WTC11 (cell line): Measurements from ENCODE around the gene CERS2. TPM values are rescaled to one million over a fixed set of nuclear protein-coding genes. Genes with fewer than 3 reads are reported as not detected.

Source experiments
- ATAC-seq: fragments of 200-7000 bp; cut with Tn5 transposase; 2 replicates; pipeline ENCODE4 v1.10.0; 2021; ENCODE audit warnings: mild to moderate bottlenecking, moderate library complexity
- CTCF ChIA-PET: fragments of 300-600 bp; sonication (Branson Sonifier 250); formaldehyde crosslinking; loops from one replicate; lab custom pipeline; 2021; ENCODE audit warnings: antibody characterized with exemption; lab: Charles Lee
- POLR2A ChIA-PET: fragments of 350-600 bp; sonication (Branson Sonifier 250); formaldehyde crosslinking; loops from one replicate; lab custom pipeline; 2021; ENCODE audit warnings: antibody characterized with exemption; lab: Charles Lee
- DNase-seq: peaks from one replicate; pipeline ENCODE4 v3.0.0; 2021; ENCODE audit warnings: low spot score
- H3K27ac Mint-ChIP-seq: 2 replicates; pipeline ENCODE4 v1.8.0; 2021; ENCODE audit warnings: mixed read lengths
- H3K27me3 Mint-ChIP-seq: 2 replicates; pipeline ENCODE4 v1.8.0; 2021; ENCODE audit warnings: low read depth, mild to moderate bottlenecking, moderate library complexity, mixed read lengths
- H3K36me3 Mint-ChIP-seq: 2 replicates; pipeline ENCODE4 v1.8.0; 2021; ENCODE audit warnings: mixed read lengths
- H3K4me1 Mint-ChIP-seq: 2 replicates; pipeline ENCODE4 v1.8.0; 2022; ENCODE audit warnings: mixed read lengths
- H3K4me3 Mint-ChIP-seq: 2 replicates; pipeline ENCODE4 v1.8.0; 2021; ENCODE audit warnings: mild to moderate bottlenecking, moderate library complexity, mixed read lengths
- H3K9me3 Mint-ChIP-seq: 2 replicates; pipeline ENCODE4 v1.8.0; 2021; ENCODE audit warnings: mixed read lengths
- AR ChIP-seq: fragments of 250-450 bp; sonication (Bioruptor Pico); IDR thresholded peaks from 2 replicates; pipeline ENCODE4 v1.9.0; 2021; ENCODE audit warnings: mild to moderate bottlenecking
- E2F1 ChIP-seq: sonication (generic); formaldehyde crosslinking; IDR thresholded peaks from 2 replicates; pipeline ENCODE4 v1.8.0; 2022; ENCODE audit warnings: mild to moderate bottlenecking, missing genetic modification reagents
- ESRRA ChIP-seq: sonication (generic); formaldehyde crosslinking; IDR thresholded peaks from 2 replicates; pipeline ENCODE4 v1.8.1; 2022; ENCODE audit warnings: mild to moderate bottlenecking, missing genetic modification reagents, borderline replicate concordance
- FOXK1 ChIP-seq: sonication (generic); formaldehyde crosslinking; IDR thresholded peaks from 2 replicates; pipeline ENCODE4 v1.8.0; 2022; ENCODE audit warnings: mild to moderate bottlenecking, moderate library complexity, missing genetic modification reagents
- FOXP1 ChIP-seq: sonication (generic); formaldehyde crosslinking; IDR thresholded peaks from 2 replicates; pipeline ENCODE4 v1.8.0; 2022; ENCODE audit warnings: missing genetic modification reagents, mild to moderate bottlenecking, moderate library complexity, borderline replicate concordance
- GTF2I ChIP-seq: fragments of 250-450 bp; sonication (Bioruptor Pico); conservative IDR thresholded peaks from 2 replicates; pipeline ENCODE4 v1.4.0; 2021; ENCODE audit warnings: mild to moderate bottlenecking
- JUN ChIP-seq: sonication (generic); formaldehyde crosslinking; IDR thresholded peaks from 2 replicates; pipeline ENCODE4 v1.8.0; 2023; ENCODE audit warnings: mild to moderate bottlenecking, missing genetic modification reagents
- KAT7 ChIP-seq: sonication (generic); formaldehyde crosslinking; IDR thresholded peaks from 2 replicates; pipeline ENCODE4 v1.8.1; 2023; ENCODE audit warnings: missing genetic modification reagents, mild to moderate bottlenecking, borderline replicate concordance
- RELA ChIP-seq: sonication (generic); formaldehyde crosslinking; IDR thresholded peaks from 2 replicates; pipeline ENCODE4 v1.8.1; 2022; ENCODE audit warnings: missing genetic modification reagents, mild to moderate bottlenecking, borderline replicate concordance
- RORB ChIP-seq: fragments of 250-450 bp; sonication (Bioruptor Pico); IDR thresholded peaks from 2 replicates; pipeline ENCODE4 v1.9.0; 2021; ENCODE audit warnings: mild to moderate bottlenecking
- SMAD4 ChIP-seq: sonication (generic); formaldehyde crosslinking; IDR thresholded peaks from 2 replicates; pipeline ENCODE4 v1.8.0; 2022; ENCODE audit warnings: mild to moderate bottlenecking, missing genetic modification reagents
- SP1 ChIP-seq: sonication (generic); formaldehyde crosslinking; conservative IDR thresholded peaks from 2 replicates; pipeline ENCODE4 v1.8.1; 2022; ENCODE audit warnings: missing genetic modification reagents
- TEAD4 ChIP-seq: sonication (generic); formaldehyde crosslinking; IDR thresholded peaks from 2 replicates; pipeline ENCODE4 v1.8.0; 2022; ENCODE audit warnings: mild to moderate bottlenecking, missing genetic modification reagents
- USF1 ChIP-seq: sonication (generic); formaldehyde crosslinking; IDR thresholded peaks from 2 replicates; pipeline ENCODE4 v1.8.0; 2022; ENCODE audit warnings: mild to moderate bottlenecking, missing genetic modification reagents
- ZNF138 ChIP-seq: sonication (generic); formaldehyde crosslinking; conservative IDR thresholded peaks from 2 replicates; pipeline ENCODE4 v1.8.1; 2022; ENCODE audit warnings: mild to moderate bottlenecking, moderate library complexity, missing genetic modification reagents
- ZNF263 ChIP-seq: sonication (generic); formaldehyde crosslinking; IDR thresholded peaks from 2 replicates; pipeline ENCODE4 v1.8.1; 2022; ENCODE audit warnings: low read depth, mild to moderate bottlenecking, moderate library complexity, missing genetic modification reagents
- ZNF317 ChIP-seq: sonication (generic); formaldehyde crosslinking; IDR thresholded peaks from 2 replicates; pipeline ENCODE4 v1.8.1; 2023; ENCODE audit warnings: low read depth, mild to moderate bottlenecking, moderate library complexity, missing genetic modification reagents, borderline replicate concordance
- ZNF423 ChIP-seq: fragments of 250-450 bp; sonication (Bioruptor Pico); IDR thresholded peaks from 2 replicates; pipeline ENCODE4 v2.1.2; 2022; ENCODE audit warnings: mild to moderate bottlenecking, moderate library complexity
- ZNF671 ChIP-seq: fragments of 250-450 bp; sonication (Bioruptor Pico); IDR thresholded peaks from 2 replicates; pipeline ENCODE4 v1.8.0; 2021; ENCODE audit warnings: mild to moderate bottlenecking
- total RNA-seq: library from RNA; stranded (reverse); gene quantifications from 3 replicates; pipeline ENCODE4 v1.2.3, GENCODE V29; 2021
- TF ChIP-seq, protein P1 (sequence below): sonication (generic); formaldehyde crosslinking; IDR thresholded peaks from 2 replicates; pipeline ENCODE4 v1.8.1; 2022; ENCODE audit warnings: low read depth, mild to moderate bottlenecking, moderate library complexity, missing genetic modification reagents, borderline replicate concordance

The CERS2 gene
- total RNA-seq, 1 experiment from 2014 or later, result 182 TPM

DNA sequence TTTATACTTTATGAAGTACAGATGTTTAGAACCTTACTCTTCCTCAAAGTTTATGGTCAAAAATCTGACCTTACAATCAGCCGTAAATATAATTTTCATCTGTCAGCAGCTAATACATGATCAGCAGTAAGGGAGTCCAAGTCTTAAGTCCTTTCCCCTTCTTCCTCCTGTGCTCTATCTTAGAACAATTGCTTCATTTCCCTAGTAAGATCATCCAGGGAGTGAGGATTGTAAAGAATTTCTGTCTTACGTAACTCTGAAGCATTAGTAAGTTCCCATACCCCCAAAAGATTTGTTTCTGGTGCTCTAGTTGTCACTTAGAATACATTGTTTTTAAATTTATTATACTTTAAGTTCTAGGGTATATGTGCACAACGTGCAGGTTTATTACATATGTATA lies 46.3 kb downstream of the CERS2 start:
- peaks cover 55% of the 10 kb centered on the region for H3K36me3 Mint-ChIP-seq
- CTCF ChIA-PET, result no interaction called here

DNA sequence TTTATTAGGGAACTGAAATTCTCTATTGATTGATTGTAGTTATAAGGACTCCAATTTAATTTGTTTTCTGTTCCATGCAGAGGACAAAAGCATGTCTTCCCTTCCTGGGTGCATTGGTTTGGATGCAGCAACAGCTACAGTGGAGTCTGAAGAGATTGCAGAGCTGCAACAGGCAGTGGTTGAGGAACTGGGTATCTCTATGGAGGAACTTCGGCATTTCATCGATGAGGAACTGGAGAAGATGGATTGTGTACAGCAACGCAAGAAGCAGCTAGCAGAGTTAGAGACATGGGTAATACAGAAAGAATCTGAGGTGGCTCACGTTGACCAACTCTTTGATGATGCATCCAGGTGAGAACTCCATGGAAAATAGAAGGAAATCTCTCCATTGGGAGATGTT lies 47.0 kb downstream of the CERS2 start:
- DNase-seq (no peak), ATAC-seq (no peak)
- Mint-ChIP-seq H3K27me3 (no peaks in the 10 kb centered on the region), H3K36me3 (peaks cover 51% of the 10 kb centered on the region), H3K27ac (no peak overlapping the region; the same call in 1 of the 2 replicates), H3K4me3 (peak overlapping the region; percentile 92), H3K9me3 (peaks cover 11% of the 10 kb centered on the region), H3K4me1 (peaks cover 5% of the 10 kb centered on the region)
- POLR2A ChIA-PET, result no interaction called here
- CTCF ChIA-PET, result no interaction called here
- no peak for TF ChIP-seq ESRRA (CRISPR knock-in tag)
- TF ChIP-seq E2F1 (CRISPR knock-in tag), result no peak
- TF ChIP-seq AR (CRISPR knock-in tag), result no peak
- TF ChIP-seq ZNF138 (CRISPR knock-in tag), result no peak
- TF ChIP-seq RELA (CRISPR knock-in tag), result no peak
- TF ChIP-seq ZNF263 (CRISPR knock-in tag), result no peak

More for the DNA sequence above, 46.3 kb downstream of the CERS2 start:
- ATAC-seq (no peak), DNase-seq (no peak)
- no peaks in the 10 kb centered on the region for H3K27me3 Mint-ChIP-seq
- H3K4me3 Mint-ChIP-seq, result no peak overlapping the region
- peaks cover 11% of the 10 kb centered on the region for H3K9me3 Mint-ChIP-seq
- POLR2A ChIA-PET, result no interaction called here
- no peak for TF ChIP-seq KAT7 (CRISPR knock-in tag)
- no peak for TF ChIP-seq FOXK1
- TF ChIP-seq TEAD4 (CRISPR knock-in tag), result no peak
- TF ChIP-seq FOXP1 (CRISPR knock-in tag), result no peak
- no peak for TF ChIP-seq ZNF317 (CRISPR knock-in tag)
- TF ChIP-seq USF1 (CRISPR knock-in tag), result no peak
- no peak for TF ChIP-seq GTF2I (CRISPR knock-in tag)
- TF ChIP-seq RORB (CRISPR knock-in tag), result no peak
- TF ChIP-seq ZNF423 (CRISPR knock-in tag), result no peak
- no peak for TF ChIP-seq SMAD4 (CRISPR knock-in tag)
- TF ChIP-seq JUN (CRISPR knock-in tag), result no peak
- TF ChIP-seq, protein P1, sequence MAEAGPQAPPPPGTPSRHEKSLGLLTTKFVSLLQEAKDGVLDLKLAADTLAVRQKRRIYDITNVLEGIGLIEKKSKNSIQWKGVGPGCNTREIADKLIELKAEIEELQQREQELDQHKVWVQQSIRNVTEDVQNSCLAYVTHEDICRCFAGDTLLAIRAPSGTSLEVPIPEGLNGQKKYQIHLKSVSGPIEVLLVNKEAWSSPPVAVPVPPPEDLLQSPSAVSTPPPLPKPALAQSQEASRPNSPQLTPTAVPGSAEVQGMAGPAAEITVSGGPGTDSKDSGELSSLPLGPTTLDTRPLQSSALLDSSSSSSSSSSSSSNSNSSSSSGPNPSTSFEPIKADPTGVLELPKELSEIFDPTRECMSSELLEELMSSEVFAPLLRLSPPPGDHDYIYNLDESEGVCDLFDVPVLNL (CRISPR knock-in tag), result no peak
- no peak for TF ChIP-seq SP1 (CRISPR knock-in tag)
- TF ChIP-seq ZNF671, result no peak
- no peak overlapping the region for H3K27ac Mint-ChIP-seq
- peaks cover 2% of the 10 kb centered on the region for H3K4me1 Mint-ChIP-seq
